Adrenal gland (tissue), 12 donors: ENCODE results near the gene PRKAR1B. TPM values are rescaled to one million over a fixed set of nuclear protein-coding genes. Genes with fewer than 3 reads are reported as not detected.

Experiments used
- DNase-seq, 7 donors: peaks; one replicate each; pipeline ENCODE4 v3.0.0-alpha.2; 2019 to 2020
- H3K27ac ChIP-seq, 5 donors: fragments of 200-600 bp; sonication (generic) in 4 of 5; 1 replicate in 3 of 5; 2 replicates in 2 of 5; pipeline versions ENCODE4 v1.5.1 to v1.8.0; 2016 to 2020; ENCODE audit warnings: mild to moderate bottlenecking in 1 of 5
- H3K27me3 ChIP-seq: fragments of 200-600 bp; 2 replicates; pipeline ENCODE4 v1.8.0; 2021
- H3K36me3 ChIP-seq, 2 donors: fragments of 200-600 bp; replicated peaks in 1 of 2; 1 replicate in 1 of 2; 2 replicates in 1 of 2; pipeline versions ENCODE4 v1.5.1 to v1.8.0; 2018 to 2022
- H3K4me1 ChIP-seq, 2 donors: fragments of 200-600 bp; replicated peaks in 1 of 2; 1 replicate in 1 of 2; 2 replicates in 1 of 2; pipeline versions ENCODE4 v1.5.1 to v1.8.0; 2018 to 2021
- H3K4me3 ChIP-seq, 4 donors: fragments of 200-600 bp; sonication (generic) in 3 of 4; one replicate each; pipeline ENCODE4 v1.5.1; 2016 to 2018
- H3K9me3 ChIP-seq, 3 donors: fragments of 200-600 bp; sonication (generic) in 1 of 3; replicated peaks in 1 of 3; 1 replicate in 2 of 3; 2 replicates in 1 of 3; pipeline versions ENCODE4 v1.5.1 to v1.8.0; 2016 to 2021
- CTCF ChIP-seq, 6 experiments: fragments of 450-650 bp in 4 of 6; fragments of 200-600 bp in 2 of 6; sonication (generic) in 1 of 6; IDR thresholded peaks; 1 replicate in 5 of 6; 2 replicates in 1 of 6; pipeline versions ENCODE4 v1.5.1 to v1.8.0; 2016 to 2021; ENCODE audit warnings: antibody characterized with exemption in 6 of 6, mild to moderate bottlenecking in 2 of 6, moderate library complexity in 1 of 6
- POLR2A ChIP-seq, 2 donors: fragments of 450-650 bp; IDR thresholded peaks; one replicate each; pipeline ENCODE4 v1.6.1; 2017; ENCODE audit warnings: antibody characterized with exemption in 2 of 2, mild to moderate bottlenecking in 2 of 2, moderate library complexity in 1 of 2
- WGBS, 4 donors: extraction: QIAGEN DNeasy Blood & Tissue Kit in 2 of 4; methylation state at CpG; one replicate each; pipeline versions ENCODE4 v1.1.5 to v1.1.7; 2013 to 2017; 5-methylcytosine and 5-hydroxymethylcytosine counted together
- intact Hi-C, 2 donors: fragments of 100-400 bp; cut with DNase I; formaldehyde crosslinking; loops; one replicate each; pipeline versions ENCODE4 v1.14.1 to v1.15.0; 2022 to 2023
- polyA plus RNA-seq, 3 donors: library from polyadenylated mRNA; stranded (reverse); fragments of 200-250 nt in 2 of 3; fragments of 350-450 nt in 1 of 3; fragmentation: Illumina TruSeq in 1 of 3; extraction: RNeasy Lipid Tissue Mini Kit (QIAGEN cat#74804) in 1 of 3; gene quantifications; one replicate each; pipeline ENCODE4 v1.2.3, GENCODE V29; 2013 to 2014
- total RNA-seq, 9 donors: library from RNA; depleted of rRNA in 4 of 9; stranded (reverse); fragments of >200 nt in 4 of 9; fragments of 120-200 nt in 1 of 9; fragmentation: NEBNext Ultra II Directional in 1 of 9; extraction: Animal tissue kit (Norgen Biotek cat#: 25700) in 1 of 9; gene quantifications; one replicate each; pipeline versions ENCODE4 v1.1.0 to v1.2.4, GENCODE V29; 2013 to 2023
- donor health status: healthy with polysubstance abuse.
- donor health status: Bipolar disorder and iron deficiency.
- donor health status: DM: yes; HTN: yes; CAD: no.
- donor health status: DM: no; HTN: no; CAD: no.
- donor health status: DM: no; HTN: no; CAD: no.
- donor health status: DM: yes; HTN: yes; CAD: no.

The PRKAR1B gene
- total and polyA plus RNA-seq, 12 donors: 5.2 to 21.5 (median 11.7) TPM

- no peaks in the 10 kb centered on the region for H3K9me3 ChIP-seq
- WGBS, 4 donors: 6 to 24% (median 10%) methylated on average over 15 to 63 of the region's 63 CpGs
- no peak for DNase-seq
- intact Hi-C loops: loop anchor here in 1 of 2 donors (10.0 kb wide), 1 partner anchor 56 kb away; no protein-coding TSS in a partner anchor
- peaks cover 31 to 35% of the 10 kb centered on the region in 2 donors for H3K4me1 ChIP-seq
- TF ChIP-seq POLR2A (IDR thresholded peaks at IDR 0.05) (no peak), CTCF (IDR thresholded peaks at IDR 0.05) (no peak)
- no peaks in the 10 kb centered on the region for H3K36me3 ChIP-seq
- H3K27ac ChIP-seq: peak overlapping the region in 3 of 5 donors; percentile 31 to 94 (median 68)
- H3K4me3 ChIP-seq: peak overlapping the region in 1 of 4 donors; percentile 66
- peaks cover 26% of the 10 kb centered on the region for H3K27me3 ChIP-seq
These were observed 206.4 kb downstream of the PRKAR1B start for GRCh38 chr7:520503-521161.

GRCh38 chr7:519484-520390 lies 207.3 kb downstream of the PRKAR1B start, which contains the start of gene PDGFA:
PDGFA (minus strand) TSS chr7:519846; CDS start chr7:519001, 845 bp downstream.
- H3K27ac ChIP-seq: peak within 1 kb of the TSS in 4 of 5 donors; percentile 24 to 94 (median 75)
- H3K27me3 ChIP-seq: peaks cover 26% of the 10 kb centered on the region
- H3K4me1 ChIP-seq: peaks cover 31 to 35% of the 10 kb centered on the region in 2 donors
- intact Hi-C loops: loop anchor here (5.0 to 10.0 kb wide), 3 partner anchors 55 to 208 kb away; partner anchors contain the start of genes DNAAF5 (in 2 of the 2) and PRKAR1B (in 2 of the 2)
- no peaks in the 10 kb centered on the region for H3K9me3 ChIP-seq
- no peaks in the 10 kb centered on the region for H3K36me3 ChIP-seq
- peak in 4 of 6 experiments; percentile 9 to 56 (median 35) for TF ChIP-seq CTCF (IDR thresholded peaks at IDR 0.05)
- TF ChIP-seq POLR2A (IDR thresholded peaks at IDR 0.05): no peak
- H3K4me3 ChIP-seq: peak within 1 kb of the TSS in 3 of 4 donors; percentile 35 to 66 (median 49)
- peak in 5 of 7 donors; percentile 45 to 50 (median 47) for DNase-seq
- 0 to 1% (median 1%) methylated on average over 3 to 132 of the region's 132 CpGs for WGBS, 4 donors

GRCh38 chr7:518630-519483 lies 208.2 kb downstream of the PRKAR1B start:
- peak; percentile 75 to 88 (median 82) for DNase-seq
- H3K36me3 ChIP-seq: no peaks in the 10 kb centered on the region
- peak overlapping the region in 4 of 5 donors; percentile 24 to 94 (median 75) for H3K27ac ChIP-seq
- intact Hi-C loops: loop anchor here (5.0 to 10.0 kb wide), 2 partner anchors 206 to 208 kb away; partner anchors contain the start of genes DNAAF5 (in 2 of the 2) and PRKAR1B (in 2 of the 2)
- peaks cover 26% of the 10 kb centered on the region for H3K27me3 ChIP-seq
- peaks cover 31 to 35% of the 10 kb centered on the region in 2 donors for H3K4me1 ChIP-seq
- TF ChIP-seq CTCF (IDR thresholded peaks at IDR 0.05) (peak in 1 of 6 experiments; percentile 23), POLR2A (IDR thresholded peaks at IDR 0.05) (peak; percentile 65 to 72)
- peak overlapping the region in 3 of 4 donors; percentile 35 to 66 (median 49) for H3K4me3 ChIP-seq
- WGBS, 4 donors: 1% methylated on average over 43 to 93 of the region's 93 CpGs
- no peaks in the 10 kb centered on the region for H3K9me3 ChIP-seq
